HG02973 (cell line): Measurements from ENCODE around the gene MCU.
"Not testable (repeated sequence)": the region's sequence is repeated elsewhere in the genome, so short reads cannot be mapped to it uniquely, and the experiment has no call there.

ENCODE experiments used
- ATAC-seq: cut with Tn5 transposase; IDR thresholded peaks from one replicate; pipeline ENCODE4 v1.9.1; 2021; ENCODE audit warnings: moderate library complexity; ENCODE audit not compliant: unreplicated experiment

MCU gene

GRCh38 chr10:72686430-72686829 lies 5.5 kb upstream of the MCU start:
- not testable (repeated sequence) for ATAC-seq

GRCh38 chr10:72687035-72687434 lies 4.9 kb upstream of the MCU start:
- ATAC-seq = no peak

- ATAC-seq = no peak
These were observed 3.7 kb upstream of the MCU start for GRCh38 chr10:72688208-72688651.

GRCh38 chr10:72689660-72690059 lies 2.3 kb upstream of the MCU start:
- ATAC-seq = no peak

- ATAC-seq = no peak
These were observed 1.7 kb upstream of the MCU start for GRCh38 chr10:72690071-72690755.

GRCh38 chr10:72691470-72691862 lies 477 bp upstream of the MCU start:
- ATAC-seq = no peak

- no peak for ATAC-seq
These were observed 726 bp downstream of the MCU start for GRCh38 chr10:72692744-72692993.

- ATAC-seq = no peak
These were observed 1.2 kb downstream of the MCU start for GRCh38 chr10:72692994-72693781.

GRCh38 chr10:72694476-72695369 lies 2.8 kb downstream of the MCU start:
- no peak for ATAC-seq

GRCh38 chr10:72695496-72695895 lies 3.6 kb downstream of the MCU start:
- ATAC-seq = no peak

GRCh38 chr10:72697716-72698115 lies 5.8 kb downstream of the MCU start:
- no peak for ATAC-seq

GRCh38 chr10:72702465-72702864 lies 10.5 kb downstream of the MCU start:
- not testable (repeated sequence) for ATAC-seq

GRCh38 chr10:72702868-72703581 lies 11.1 kb downstream of the MCU start:
- no peak for ATAC-seq

GRCh38 chr10:72704117-72704516 lies 12.2 kb downstream of the MCU start:
- no peak for ATAC-seq

GRCh38 chr10:72709041-72709440 lies 17.1 kb downstream of the MCU start:
- ATAC-seq = no peak

- no peak for ATAC-seq
These were observed 20.2 kb downstream of the MCU start for GRCh38 chr10:72712136-72712535.

GRCh38 chr10:72719941-72720592 lies 28.1 kb downstream of the MCU start:
- no peak for ATAC-seq

GRCh38 chr10:72720814-72721660 lies 29.1 kb downstream of the MCU start:
- no peak for ATAC-seq

GRCh38 chr10:72727130-72727529 lies 35.2 kb downstream of the MCU start:
- no peak for ATAC-seq

- no peak for ATAC-seq
These were observed 36.5 kb downstream of the MCU start for GRCh38 chr10:72728462-72728861.
